Measurements from ENCODE around the gene PDCD7. TPM values are rescaled to one million over a fixed set of nuclear protein-coding genes. Genes with fewer than 3 reads are reported as not detected.

The PDCD7 gene
- total and polyA plus RNA-seq, 2 of the 13 experiments (the other 11 are each of a cell fraction or from before 2014, with no cell fraction given): 10.1 to 14.7 TPM

GRCh38 chr15:65087873-65088642, 45.5 kb downstream of the PDCD7 start (continued):
- TF ChIP-seq, protein P1, sequence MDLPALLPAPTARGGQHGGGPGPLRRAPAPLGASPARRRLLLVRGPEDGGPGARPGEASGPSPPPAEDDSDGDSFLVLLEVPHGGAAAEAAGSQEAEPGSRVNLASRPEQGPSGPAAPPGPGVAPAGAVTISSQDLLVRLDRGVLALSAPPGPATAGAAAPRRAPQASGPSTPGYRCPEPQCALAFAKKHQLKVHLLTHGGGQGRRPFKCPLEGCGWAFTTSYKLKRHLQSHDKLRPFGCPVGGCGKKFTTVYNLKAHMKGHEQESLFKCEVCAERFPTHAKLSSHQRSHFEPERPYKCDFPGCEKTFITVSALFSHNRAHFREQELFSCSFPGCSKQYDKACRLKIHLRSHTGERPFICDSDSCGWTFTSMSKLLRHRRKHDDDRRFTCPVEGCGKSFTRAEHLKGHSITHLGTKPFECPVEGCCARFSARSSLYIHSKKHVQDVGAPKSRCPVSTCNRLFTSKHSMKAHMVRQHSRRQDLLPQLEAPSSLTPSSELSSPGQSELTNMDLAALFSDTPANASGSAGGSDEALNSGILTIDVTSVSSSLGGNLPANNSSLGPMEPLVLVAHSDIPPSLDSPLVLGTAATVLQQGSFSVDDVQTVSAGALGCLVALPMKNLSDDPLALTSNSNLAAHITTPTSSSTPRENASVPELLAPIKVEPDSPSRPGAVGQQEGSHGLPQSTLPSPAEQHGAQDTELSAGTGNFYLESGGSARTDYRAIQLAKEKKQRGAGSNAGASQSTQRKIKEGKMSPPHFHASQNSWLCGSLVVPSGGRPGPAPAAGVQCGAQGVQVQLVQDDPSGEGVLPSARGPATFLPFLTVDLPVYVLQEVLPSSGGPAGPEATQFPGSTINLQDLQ (CRISPR knock-in tag; IDR thresholded peaks at IDR 0.05): no peak

DNA sequence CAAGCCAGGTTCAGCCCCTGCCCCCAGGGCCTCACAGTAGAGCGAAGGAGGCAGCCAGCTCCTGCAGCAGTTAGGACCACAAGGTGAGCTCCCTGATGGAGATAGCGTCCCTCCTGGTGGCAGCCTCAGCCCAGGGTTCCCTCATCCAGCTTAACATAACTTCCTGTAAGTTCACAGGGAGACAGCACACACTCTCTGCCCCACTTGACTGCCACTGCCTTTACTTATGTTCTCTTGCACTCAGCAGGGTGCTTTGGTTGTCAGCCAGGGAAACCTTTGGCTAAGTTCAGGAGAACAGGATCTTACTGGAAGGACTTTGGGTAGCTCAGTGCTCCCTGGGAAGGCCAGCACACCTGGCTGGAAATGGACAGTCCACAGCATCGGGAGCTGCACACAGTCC, 46.2 kb downstream of the PDCD7 start:
- no peak for TF ChIP-seq ZNF564 (CRISPR knock-in tag; IDR thresholded peaks at IDR 0.05)
- TF ChIP-seq, protein P2, sequence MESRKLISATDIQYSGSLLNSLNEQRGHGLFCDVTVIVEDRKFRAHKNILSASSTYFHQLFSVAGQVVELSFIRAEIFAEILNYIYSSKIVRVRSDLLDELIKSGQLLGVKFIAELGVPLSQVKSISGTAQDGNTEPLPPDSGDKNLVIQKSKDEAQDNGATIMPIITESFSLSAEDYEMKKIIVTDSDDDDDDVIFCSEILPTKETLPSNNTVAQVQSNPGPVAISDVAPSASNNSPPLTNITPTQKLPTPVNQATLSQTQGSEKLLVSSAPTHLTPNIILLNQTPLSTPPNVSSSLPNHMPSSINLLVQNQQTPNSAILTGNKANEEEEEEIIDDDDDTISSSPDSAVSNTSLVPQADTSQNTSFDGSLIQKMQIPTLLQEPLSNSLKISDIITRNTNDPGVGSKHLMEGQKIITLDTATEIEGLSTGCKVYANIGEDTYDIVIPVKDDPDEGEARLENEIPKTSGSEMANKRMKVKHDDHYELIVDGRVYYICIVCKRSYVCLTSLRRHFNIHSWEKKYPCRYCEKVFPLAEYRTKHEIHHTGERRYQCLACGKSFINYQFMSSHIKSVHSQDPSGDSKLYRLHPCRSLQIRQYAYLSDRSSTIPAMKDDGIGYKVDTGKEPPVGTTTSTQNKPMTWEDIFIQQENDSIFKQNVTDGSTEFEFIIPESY (CRISPR knock-in tag; IDR thresholded peaks at IDR 0.05): peak; percentile 71
- TF ChIP-seq, protein P3, sequence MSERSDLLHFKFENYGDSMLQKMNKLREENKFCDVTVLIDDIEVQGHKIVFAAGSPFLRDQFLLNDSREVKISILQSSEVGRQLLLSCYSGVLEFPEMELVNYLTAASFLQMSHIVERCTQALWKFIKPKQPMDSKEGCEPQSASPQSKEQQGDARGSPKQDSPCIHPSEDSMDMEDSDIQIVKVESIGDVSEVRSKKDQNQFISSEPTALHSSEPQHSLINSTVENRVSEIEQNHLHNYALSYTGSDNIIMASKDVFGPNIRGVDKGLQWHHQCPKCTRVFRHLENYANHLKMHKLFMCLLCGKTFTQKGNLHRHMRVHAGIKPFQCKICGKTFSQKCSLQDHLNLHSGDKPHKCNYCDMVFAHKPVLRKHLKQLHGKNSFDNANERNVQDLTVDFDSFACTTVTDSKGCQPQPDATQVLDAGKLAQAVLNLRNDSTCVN (CRISPR knock-in tag; IDR thresholded peaks at IDR 0.05; ENCODE audit: borderline replicate concordance): 0 out of 2 replicates have a peak, but pooled peaks have one; percentile 6
- no peak for TF ChIP-seq ZNF530 (CRISPR knock-in tag; IDR thresholded peaks at IDR 0.05; ENCODE audit: low read depth)
- no peak for TF ChIP-seq POGZ (CRISPR knock-in tag; IDR thresholded peaks at IDR 0.05)
- TF ChIP-seq SIN3A (IDR thresholded peaks at IDR 0.05; ENCODE audit: borderline replicate concordance, low read depth, low read length): no peak
- TF ChIP-seq, protein P4, sequence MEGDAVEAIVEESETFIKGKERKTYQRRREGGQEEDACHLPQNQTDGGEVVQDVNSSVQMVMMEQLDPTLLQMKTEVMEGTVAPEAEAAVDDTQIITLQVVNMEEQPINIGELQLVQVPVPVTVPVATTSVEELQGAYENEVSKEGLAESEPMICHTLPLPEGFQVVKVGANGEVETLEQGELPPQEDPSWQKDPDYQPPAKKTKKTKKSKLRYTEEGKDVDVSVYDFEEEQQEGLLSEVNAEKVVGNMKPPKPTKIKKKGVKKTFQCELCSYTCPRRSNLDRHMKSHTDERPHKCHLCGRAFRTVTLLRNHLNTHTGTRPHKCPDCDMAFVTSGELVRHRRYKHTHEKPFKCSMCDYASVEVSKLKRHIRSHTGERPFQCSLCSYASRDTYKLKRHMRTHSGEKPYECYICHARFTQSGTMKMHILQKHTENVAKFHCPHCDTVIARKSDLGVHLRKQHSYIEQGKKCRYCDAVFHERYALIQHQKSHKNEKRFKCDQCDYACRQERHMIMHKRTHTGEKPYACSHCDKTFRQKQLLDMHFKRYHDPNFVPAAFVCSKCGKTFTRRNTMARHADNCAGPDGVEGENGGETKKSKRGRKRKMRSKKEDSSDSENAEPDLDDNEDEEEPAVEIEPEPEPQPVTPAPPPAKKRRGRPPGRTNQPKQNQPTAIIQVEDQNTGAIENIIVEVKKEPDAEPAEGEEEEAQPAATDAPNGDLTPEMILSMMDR (CRISPR knock-in tag; IDR thresholded peaks at IDR 0.05): peak; percentile 47
- H3K4me3 ChIP-seq (replicated peaks in 1 of 3; ENCODE audit: insufficient read depth in 1 of 3, low read depth in 2 of 3, low read length in 3 of 3): peak overlapping the region in 1 of 3 experiments; percentile 70; a peak in 2 of 6 replicates
- DNase-seq (ENCODE audit: low spot score) (no peak), ATAC-seq (peak; percentile 45), FAIRE-seq (no peak)
- intact Hi-C loops (cut with micrococcal nuclease; ENCODE audit: unreplicated experiment) (no loop called here), in situ Hi-C loops (cut with HindIII; ENCODE audit: extremely low pct_ligation_motif_present, low pct_unique_long_range_greater_than_20kb) (loop anchor here (5.0 to 10.0 kb wide), 2 partner anchors 35 to 53 kb away; no protein-coding TSS in a partner anchor)
- H3K4me2 ChIP-seq (ENCODE audit: low read depth, low read length): peak overlapping the region; percentile 89
- peaks cover 0 to 14% of the 10 kb centered on the region in 2 experiments; a peak in 2 of 5 replicates for H3K27me3 ChIP-seq (ENCODE audit: control insufficient read depth in 1 of 2, insufficient read depth in 2 of 2, low read length in 2 of 2)
- no peak overlapping the region for H2AFZ ChIP-seq (ENCODE audit: low read length)
- no peaks in the 10 kb centered on the region for H3K36me3 ChIP-seq (replicated peaks in 1 of 2; ENCODE audit: control insufficient read depth in 1 of 2, insufficient read depth in 2 of 2, low read length in 2 of 2)
- no TSS peak for BruUV-seq (replicated peaks)
- H3K9ac ChIP-seq (ENCODE audit: insufficient read depth, low read depth, low read length): no peak overlapping the region
- CTCF ChIA-PET (ENCODE audit: low intra/inter-chr PET ratio, low total read pairs): interaction anchor here (2.2 to 6.7 kb wide), 3 partner anchors 14 to 54 kb away, joined by 10 to 54 read pairs (median 34); no protein-coding TSS in a partner anchor
- no peaks in the 10 kb centered on the region for H4K20me1 ChIP-seq (ENCODE audit: insufficient read depth, low read length)
- H3K79me2 ChIP-seq (ENCODE audit: insufficient read depth, low read length): no peaks in the 10 kb centered on the region
- H3K27ac ChIP-seq (ENCODE audit: extremely low read length, insufficient read depth, low read length): no peak overlapping the region
- no peaks in the 10 kb centered on the region for H3K9me3 ChIP-seq (ENCODE audit: low read length)
- POLR2A ChIA-PET: interaction anchor here (0.7 to 4.0 kb wide), 4 partner anchors 32 to 213 kb away, joined by 3 to 27 read pairs (median 6); partner anchors contain the start of gene CLPX
- H3K4me1 ChIP-seq (ENCODE audit: insufficient read depth, low read length): peaks cover 83% of the 10 kb centered on the region
- 25% methylated on average over 3 of the region's 3 CpGs for WGBS (ENCODE audit: low lambda C conversion rate)

Measured in HepG2 (cell line).